WERI-Rb-1 (cell line): ENCODE results near the gene TMEM134.

Source experiments
- DNase-seq: peaks from one replicate; pipeline ENCODE4 v3.0.0-alpha.2; 2020
- H3K27ac ChIP-seq: fragments of 250-450 bp; sonication (Bioruptor Pico); 2 replicates; pipeline ENCODE4 v1.5.1; 2020; ENCODE audit warnings: mild to moderate bottlenecking, moderate library complexity
- H3K27me3 ChIP-seq: fragments of 250-450 bp; sonication (Bioruptor Pico); 2 replicates; pipeline ENCODE4 v1.5.1; 2021; ENCODE audit warnings: mild to moderate bottlenecking, low read depth, moderate library complexity; ENCODE audit not compliant: insufficient read depth, severe bottlenecking
- H3K36me3 ChIP-seq: fragments of 250-450 bp; sonication (Bioruptor Pico); 2 replicates; pipeline ENCODE4 v1.5.1; 2020; ENCODE audit warnings: mild to moderate bottlenecking, moderate library complexity
- H3K4me3 ChIP-seq: 2 replicates; pipeline ENCODE4 v1.5.1; 2011; ENCODE audit warnings: low read depth, mild to moderate bottlenecking, control low read depth, low read length
- H3K9me3 ChIP-seq: fragments of 250-450 bp; sonication (Bioruptor Pico); 2 replicates; pipeline ENCODE4 v1.5.1; 2021; ENCODE audit warnings: mild to moderate bottlenecking, moderate library complexity; ENCODE audit not compliant: severe bottlenecking
- CTCF ChIP-seq: IDR thresholded peaks from 2 replicates; pipeline ENCODE4 v1.5.1; 2011; ENCODE audit warnings: low read depth, mild to moderate bottlenecking, control low read depth, inconsistent platforms, low read length

Gene TMEM134

GRCh38 chr11:67441098-67441563 is 27.9 kb downstream of the TMEM134 start:
- Histone ChIP-seq H3K9me3 (no peaks in the 10 kb centered on the region), H3K27ac (no peak overlapping the region), H3K36me3 (peaks cover 30% of the 10 kb centered on the region), H3K4me3 (no peak overlapping the region), H3K27me3 (no peaks in the 10 kb centered on the region)
- no peak for DNase-seq
- no peak for TF ChIP-seq CTCF

GRCh38 chr11:67440229-67441097 is 28.6 kb downstream of the TMEM134 start:
- no peak overlapping the region for H3K27ac ChIP-seq
- no peak for DNase-seq
- H3K4me3 ChIP-seq: no peak overlapping the region
- no peaks in the 10 kb centered on the region for H3K27me3 ChIP-seq
- no peak for TF ChIP-seq CTCF
- H3K9me3 ChIP-seq: no peaks in the 10 kb centered on the region
- peaks cover 37% of the 10 kb centered on the region for H3K36me3 ChIP-seq

DNA sequence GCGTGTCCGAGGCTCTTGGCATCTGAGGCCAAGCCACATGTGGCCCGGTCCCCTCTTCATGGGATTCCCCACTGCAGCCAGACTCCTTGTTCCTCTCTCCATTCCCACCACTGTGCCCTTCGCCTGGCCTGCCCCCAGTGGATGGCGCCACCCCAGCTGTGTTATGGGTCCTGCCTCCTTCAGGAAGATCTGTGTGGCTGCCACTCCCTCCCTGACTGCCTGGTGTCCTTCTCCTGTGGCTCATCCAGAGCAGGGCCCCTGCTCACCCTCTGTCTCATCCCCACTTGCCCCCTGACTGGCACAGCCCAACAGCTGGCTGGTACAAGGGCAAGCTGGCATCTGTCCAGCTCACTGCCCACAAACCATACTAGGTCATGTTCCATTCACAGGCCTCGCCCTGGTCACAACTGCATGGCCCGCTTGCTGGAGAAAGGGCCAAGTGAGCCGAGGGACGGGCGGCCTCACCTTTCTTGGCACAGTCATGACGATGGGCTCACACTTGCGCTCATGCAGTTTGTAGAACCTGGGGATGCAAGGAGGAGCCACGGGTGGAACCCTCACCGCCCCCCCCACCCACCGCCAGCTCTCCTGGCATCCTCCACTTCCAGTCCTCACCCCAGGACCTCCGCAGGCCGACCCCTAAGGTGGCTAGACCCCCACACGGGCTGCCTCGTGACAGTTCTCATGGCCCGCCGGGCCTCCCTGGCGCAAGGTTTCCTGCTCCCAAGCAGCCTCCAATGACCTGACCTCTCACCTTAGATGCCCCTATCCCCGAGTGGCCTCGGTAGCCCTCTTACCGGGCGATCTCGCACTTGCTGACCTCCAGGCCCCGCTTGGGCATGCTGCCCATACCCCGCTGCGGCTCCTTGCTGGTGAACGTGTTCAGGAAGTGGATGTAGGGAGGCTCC is 29.5 kb downstream of the TMEM134 start:
- peak; percentile 45; the same call in 1 of the 2 replicates for TF ChIP-seq CTCF
- Histone ChIP-seq H3K27ac (no peak overlapping the region), H3K9me3 (no peaks in the 10 kb centered on the region), H3K4me3 (no peak overlapping the region), H3K27me3 (no peaks in the 10 kb centered on the region), H3K36me3 (peaks cover 46% of the 10 kb centered on the region)
- peak; percentile 64 for DNase-seq

GRCh38 chr11:67438158-67438902 is 30.7 kb downstream of the TMEM134 start:
- H3K27ac ChIP-seq: 0 out of 2 replicates have a peak overlapping the region, but pooled peaks have one; percentile 24
- H3K36me3 ChIP-seq: peaks cover 58% of the 10 kb centered on the region

More at GRCh38 chr11:67438158-67438902, 30.7 kb downstream of the TMEM134 start:
- H3K4me3 ChIP-seq: no peak overlapping the region
- DNase-seq: no peak
- H3K9me3 ChIP-seq: no peaks in the 10 kb centered on the region
- no peaks in the 10 kb centered on the region for H3K27me3 ChIP-seq
- TF ChIP-seq CTCF: no peak
